GM23338 (cell line): ENCODE data around the gene CLCF1. TPM values are rescaled to one million over a fixed set of nuclear protein-coding genes. Genes with fewer than 3 reads are reported as not detected.

ENCODE experiments used
- ATAC-seq: fragments of 200-7000 bp; cut with Tn5 transposase; 3 replicates; pipeline ENCODE4 v1.9.1; 2020
- DNase-seq: peaks from one replicate; pipeline ENCODE4 v3.0.0-alpha.2; 2015; ENCODE audit warnings: low spot score
- H2AFZ ChIP-seq: fragments of 200-600 bp; sonication (generic); 2 replicates; pipeline ENCODE4 v1.8.0; 2016; ENCODE audit warnings: antibody characterized with exemption, mild to moderate bottlenecking, moderate library complexity
- H3F3A ChIP-seq: fragments of 200-600 bp; sonication (generic); replicated peaks from 2 replicates; pipeline ENCODE4 v1.8.0; 2017; ENCODE audit warnings: antibody characterized with exemption, mixed run types, low read depth
- H3K27ac ChIP-seq: fragments of 200-600 bp; sonication (generic); 2 replicates; pipeline ENCODE4 v1.6.1; 2016; ENCODE audit warnings: low read depth
- H3K27me3 ChIP-seq: fragments of 200-600 bp; sonication (generic); 2 replicates; pipeline ENCODE4 v1.8.0; 2016; ENCODE audit warnings: mild to moderate bottlenecking, mixed run types, moderate library complexity; ENCODE audit not compliant: insufficient read depth
- H3K36me3 ChIP-seq: fragments of 200-600 bp; sonication (generic); 2 replicates; pipeline ENCODE4 v1.8.0; 2016; ENCODE audit warnings: mild to moderate bottlenecking; ENCODE audit not compliant: insufficient read depth
- H3K4me1 ChIP-seq: fragments of 200-600 bp; sonication (generic); 2 replicates; pipeline ENCODE4 v1.8.0; 2016; ENCODE audit warnings: mild to moderate bottlenecking, moderate library complexity; ENCODE audit not compliant: insufficient read depth
- H3K4me2 ChIP-seq: fragments of 200-600 bp; sonication (generic); 2 replicates; pipeline ENCODE4 v1.7.1; 2017; ENCODE audit warnings: mixed run types
- H3K4me3 ChIP-seq: fragments of 200-600 bp; sonication (generic); 2 replicates; pipeline ENCODE4 v1.6.1; 2016; ENCODE audit warnings: mixed run types
- H3K79me2 ChIP-seq: fragments of 200-600 bp; sonication (generic); replicated peaks from 2 replicates; pipeline ENCODE4 v1.8.0; 2017; ENCODE audit warnings: mild to moderate bottlenecking; ENCODE audit not compliant: insufficient read depth
- H3K9me2 ChIP-seq: fragments of 200-600 bp; sonication (generic); 2 replicates; pipeline ENCODE4 v1.8.0; 2017; ENCODE audit not compliant: insufficient read depth
- H4K20me1 ChIP-seq: fragments of 200-600 bp; sonication (generic); replicated peaks from 2 replicates; pipeline ENCODE4 v1.8.0; 2017; ENCODE audit warnings: mild to moderate bottlenecking; ENCODE audit not compliant: insufficient read depth
- H3K27ac Mint-ChIP-seq: 2 replicates; pipeline ENCODE4 v1.8.0; 2020; ENCODE audit warnings: inconsistent platforms, mild to moderate bottlenecking, moderate library complexity, mixed read lengths
- H3K27me3 Mint-ChIP-seq: 3 replicates; pipeline ENCODE4 v1.8.0; 2022; ENCODE audit warnings: low read depth, mild to moderate bottlenecking, moderate library complexity, mixed read lengths, inconsistent platforms; ENCODE audit not compliant: insufficient read depth, poor library complexity
- H3K36me3 Mint-ChIP-seq: 3 replicates; pipeline ENCODE4 v1.8.0; 2021; ENCODE audit warnings: low read depth, mild to moderate bottlenecking, inconsistent platforms, moderate library complexity, mixed read lengths
- H3K4me1 Mint-ChIP-seq: 3 replicates; pipeline ENCODE4 v1.8.0; 2020; ENCODE audit warnings: mild to moderate bottlenecking, inconsistent platforms, mixed read lengths
- H3K4me3 Mint-ChIP-seq: 3 replicates; pipeline ENCODE4 v1.8.0; 2021; ENCODE audit warnings: moderate library complexity, mild to moderate bottlenecking, inconsistent platforms, mixed read lengths
- H3K9me3 Mint-ChIP-seq: 3 replicates; pipeline ENCODE4 v1.8.0; 2020; ENCODE audit warnings: moderate library complexity, mild to moderate bottlenecking, inconsistent platforms, mixed read lengths
- CTCF ChIP-seq, 2 experiments: fragments of 200-600 bp in 1 of 2; sonication (generic) in 1 of 2; conservative IDR thresholded peaks; 2 replicates each; pipeline versions ENCODE4 v1.5.1 to v1.6.1; 2016 to 2017; ENCODE audit warnings: antibody characterized with exemption in 2 of 2, low read depth in 2 of 2, mild to moderate bottlenecking in 2 of 2, moderate library complexity in 1 of 2
- JUNB ChIP-seq: IDR thresholded peaks from one replicate; pipeline ENCODE4 v1.6.1; 2016; ENCODE audit warnings: antibody characterized with exemption; ENCODE audit not compliant: unreplicated experiment
- NANOG ChIP-seq: IDR thresholded peaks from 2 replicates; pipeline ENCODE4 v1.6.1; 2016; ENCODE audit warnings: antibody characterized with exemption, borderline replicate concordance
- REST ChIP-seq: IDR thresholded peaks from one replicate; pipeline ENCODE4 v1.6.1; 2018; ENCODE audit warnings: antibody characterized with exemption; ENCODE audit not compliant: unreplicated experiment
- STAT1 ChIP-seq: IDR thresholded peaks from one replicate; pipeline ENCODE4 v1.6.1; 2016; ENCODE audit warnings: antibody characterized with exemption; ENCODE audit not compliant: unreplicated experiment
- ZNF331 ChIP-seq: fragments of 250-450 bp; sonication (Bioruptor Pico); IDR thresholded peaks from 2 replicates; pipeline ENCODE4 v1.5.0; 2020; ENCODE audit warnings: low read depth, mild to moderate bottlenecking, moderate library complexity
- ZNF462 ChIP-seq: fragments of 250-450 bp; sonication (Bioruptor Pico); IDR thresholded peaks from 2 replicates; pipeline ENCODE4 v1.5.0; 2020; ENCODE audit warnings: mild to moderate bottlenecking, moderate library complexity
- polyA plus RNA-seq: library from polyadenylated mRNA; unstranded; fragments of >200 nt; fragmentation: Nextera tagmentation; extraction: Ambion mirVana; gene quantifications from 2 replicates; pipeline ENCODE4 v1.2.1, GENCODE V29; 2016
- total RNA-seq: library from RNA; depleted of rRNA; stranded (reverse); fragments of >200 nt; shearing (Covaris generic); gene quantifications from 2 replicates; pipeline ENCODE4 v1.2.3, GENCODE V29; 2014

CLCF1 gene
- total and polyA plus RNA-seq, 2 experiments from 2014 or later: 0.32 TPM; not detected in 1

GRCh38 chr11:67344264-67344663 lies 29.1 kb downstream of the CLCF1 start (continued):
- no peak for TF ChIP-seq ZNF462 (CRISPR knock-in tag)
- TF ChIP-seq CTCF (conservative IDR thresholded peaks at IDR 0.05; ENCODE audit: low read depth in 2 of 2): no peak

GRCh38 chr11:67337257-67337656 lies 36.1 kb downstream of the CLCF1 start:
- H3K4me2 ChIP-seq: no peak overlapping the region
- TF ChIP-seq STAT1 (no peak), ZNF331 (CRISPR knock-in tag) (no peak), CTCF (conservative IDR thresholded peaks at IDR 0.05; ENCODE audit: low read depth in 2 of 2) (no peak), NANOG (no peak), JUNB (no peak), REST (no peak)

More at GRCh38 chr11:67337257-67337656, 36.1 kb downstream of the CLCF1 start:
- Mint-ChIP-seq H3K27ac (no peak overlapping the region), H3K4me1 (no peaks in the 10 kb centered on the region), H3K4me3 (no peak overlapping the region), H3K9me3 (peaks cover 4% of the 10 kb centered on the region; the same call in 1 of the 3 replicates), H3K36me3 (no peaks in the 10 kb centered on the region), H3K27me3 (no peaks in the 10 kb centered on the region)
- Histone ChIP-seq H3K9me2 (no peaks in the 10 kb centered on the region), H3F3A (no peaks in the 10 kb centered on the region), H3K4me1 (no peaks in the 10 kb centered on the region), H2AFZ (no peak overlapping the region), H4K20me1 (no peaks in the 10 kb centered on the region), H3K27ac (no peak overlapping the region), H3K36me3 (no peaks in the 10 kb centered on the region), H3K4me3 (no peak overlapping the region), H3K27me3 (no peaks in the 10 kb centered on the region), H3K79me2 (no peaks in the 10 kb centered on the region)
- DNase-seq (no peak), ATAC-seq (no peak)
